Dermis lymphatic vessel endothelial cell (primary cell): ENCODE results near the gene PSMG2. TPM values are rescaled to one million over a fixed set of nuclear protein-coding genes. Genes with fewer than 3 reads are reported as not detected.

Source experiments
- total RNA-seq: library from RNA; depleted of rRNA; stranded (reverse); fragments of >200 nt; gene quantifications from 2 replicates; pipeline ENCODE4 v1.2.1, GENCODE V29; 2014

The PSMG2 gene, protein sequence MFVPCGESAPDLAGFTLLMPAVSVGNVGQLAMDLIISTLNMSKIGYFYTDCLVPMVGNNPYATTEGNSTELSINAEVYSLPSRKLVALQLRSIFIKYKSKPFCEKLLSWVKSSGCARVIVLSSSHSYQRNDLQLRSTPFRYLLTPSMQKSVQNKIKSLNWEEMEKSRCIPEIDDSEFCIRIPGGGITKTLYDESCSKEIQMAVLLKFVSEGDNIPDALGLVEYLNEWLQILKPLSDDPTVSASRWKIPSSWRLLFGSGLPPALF
- 67.5 and 95.9 TPM in 2 replicates for total RNA-seq

DNA sequence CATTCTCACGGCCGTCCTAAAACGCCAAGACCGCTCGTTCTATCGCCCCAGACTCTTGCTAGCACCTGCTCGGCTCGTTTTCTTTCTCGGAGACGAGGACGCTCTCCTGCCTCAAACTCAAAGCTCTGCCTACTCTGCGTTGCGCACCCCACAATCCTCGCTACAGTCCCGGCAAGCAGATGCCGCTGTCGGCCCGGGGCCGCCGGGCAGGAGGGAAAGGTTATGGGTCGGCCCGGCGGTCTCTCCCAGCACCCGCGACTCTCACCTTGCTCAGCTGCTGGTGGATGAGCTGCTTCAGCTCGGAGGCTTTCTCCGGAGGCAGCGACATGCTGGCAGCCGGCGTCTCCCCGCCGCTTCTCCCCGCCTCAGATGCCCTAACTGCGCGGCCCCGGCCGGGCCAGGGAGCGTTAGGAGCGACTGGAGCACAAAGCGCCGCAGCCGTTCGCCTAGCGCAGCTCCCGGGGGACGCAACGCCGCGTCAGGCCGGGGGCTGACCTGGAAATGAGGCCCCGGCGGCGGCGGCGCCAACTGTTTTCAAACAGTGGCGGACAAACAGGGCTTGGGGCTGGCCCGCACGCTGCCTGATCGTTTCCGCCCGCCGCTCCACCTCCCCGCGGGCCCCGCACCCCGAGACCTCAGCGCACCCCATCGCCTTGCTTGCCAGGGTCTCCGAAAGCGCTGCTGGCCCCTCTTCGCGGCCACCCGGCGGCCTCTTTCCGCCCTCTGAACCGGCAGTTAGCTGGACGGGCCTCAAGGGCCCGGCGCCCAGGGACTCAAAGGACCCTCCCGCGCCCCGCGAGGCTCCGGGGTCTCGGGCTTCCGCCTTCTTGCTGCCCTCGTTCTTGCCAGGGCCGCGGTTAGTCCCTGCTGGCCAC, at the start of gene PSMG2, which contains the start of gene CEP76:
Gene PSMG2 (plus strand): TSS at position 822 of the 875 bp plus-strand sequence. CDS start 66 bp downstream, outside the sequence.
Gene CEP76 (minus strand): TSS at position 503 of the 875 bp plus-strand sequence. CDS start 175 bp downstream, at position 328.

DNA sequence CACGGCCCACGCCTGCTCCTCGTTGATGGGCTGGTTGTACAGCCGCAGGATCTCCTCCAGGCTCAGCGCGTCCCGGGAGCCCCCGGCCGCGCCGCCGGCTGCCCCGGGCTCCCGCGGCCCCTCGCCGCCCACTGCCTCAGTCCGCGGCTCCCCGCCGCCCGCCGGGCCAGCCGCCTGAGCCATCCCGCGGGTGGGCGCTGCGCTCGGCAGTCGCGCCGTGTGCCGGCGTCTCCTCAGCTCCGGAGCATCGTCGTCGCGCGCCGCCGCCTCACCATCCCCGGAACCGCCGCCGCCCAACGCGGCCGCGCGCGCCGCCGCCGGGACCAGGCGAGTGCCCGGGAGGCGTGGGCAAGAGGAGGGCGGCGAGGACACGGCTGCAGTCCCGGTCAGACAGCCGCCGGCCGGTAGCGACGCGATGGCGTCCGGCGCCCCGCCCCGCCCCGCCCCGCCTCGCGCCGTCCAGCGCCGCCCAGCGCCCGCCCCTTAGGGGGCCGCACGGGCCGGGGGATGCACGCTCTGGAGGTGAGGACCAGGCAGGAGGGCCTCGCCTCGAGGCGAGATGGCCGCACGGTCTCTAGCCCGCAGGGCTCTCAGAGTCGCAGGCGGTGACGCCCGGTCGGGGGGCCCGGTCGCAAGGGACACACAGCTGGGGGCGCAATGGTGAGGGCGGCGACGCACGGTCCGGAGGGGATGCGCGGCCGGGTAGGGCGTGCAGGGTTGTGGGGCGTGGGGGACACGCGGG, 45.0 kb upstream of the PSMG2 start, which contains the start of gene SPIRE1:
Gene SPIRE1 (minus strand): TSS at position 424 of the 742 bp plus-strand sequence. CDS start 241 bp downstream, at position 183.

Other genes starting within 250 kb of the PSMG2 start
- gene SPIRE1, start 44.9 kb upstream of the PSMG2 start, total RNA-seq: 11.1 and 19.6 TPM in 2 replicates
- 11.4 and 15.3 TPM in 2 replicates for gene CEP76, start 319 bp upstream of the PSMG2 start, total RNA-seq
- 16.7 and 20.8 TPM in 2 replicates for gene PTPN2, start 181.2 kb downstream of the PSMG2 start, total RNA-seq
- 50.9 and 61.6 TPM in 2 replicates for gene SEH1L, start 245.0 kb downstream of the PSMG2 start, total RNA-seq